K562 (cell line): Measurements from ENCODE around the gene ERC2.

Experiments
- BACH1 ChIP-seq: fragments of 200-800 bp; sonication (Bioruptor generic); IDR thresholded peaks from 2 replicates; pipeline ENCODE4 v1.6.1; 2016; ENCODE audit warnings: missing genetic modification characterization, missing compliant biosample characterization
- CBX5 ChIP-seq: IDR thresholded peaks from 2 replicates; pipeline ENCODE4 v1.6.1; 2014; ENCODE audit warnings: low read depth, borderline replicate concordance
- CREB1 ChIP-seq, 2 experiments: sonication (generic) in 1 of 2; formaldehyde crosslinking in 1 of 2; IDR thresholded peaks; 2 replicates each; pipeline versions ENCODE4 v1.6.1 to v1.8.0; 2012 to 2022; ENCODE audit warnings: inconsistent platforms in 1 of 2, mild to moderate bottlenecking in 1 of 2, missing genetic modification reagents in 1 of 2, moderate library complexity in 1 of 2
- EZH2 ChIP-seq: IDR thresholded peaks from 2 replicates; pipeline ENCODE4 v1.6.1; 2012; ENCODE audit warnings: low read depth, mild to moderate bottlenecking, inconsistent platforms, low read length, borderline replicate concordance
- NCOA1 ChIP-seq: fragments of 450-650 bp; IDR thresholded peaks from 2 replicates; pipeline ENCODE4 v1.6.1; 2016; ENCODE audit warnings: low read depth

DNA sequence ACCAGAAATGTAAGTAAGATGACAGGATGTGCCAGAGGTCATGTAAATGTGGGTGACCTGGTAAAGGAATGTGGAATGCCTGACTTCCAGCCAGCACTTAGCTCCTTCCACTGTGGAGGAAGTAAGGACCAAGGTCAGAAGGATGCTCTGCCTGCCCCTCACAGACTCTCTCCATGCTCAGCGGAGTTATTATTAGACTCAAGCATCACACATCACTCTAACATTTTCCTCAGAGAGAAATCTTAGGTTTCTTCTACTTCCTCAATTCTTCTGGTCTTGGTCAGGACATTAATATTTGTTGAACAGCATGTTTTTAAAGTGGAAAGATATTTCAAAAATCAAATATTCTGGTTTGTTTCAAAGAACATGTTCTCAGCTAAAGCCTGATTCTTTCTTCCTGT, 749.7 kb downstream of the ERC2 start:
- no peak for TF ChIP-seq CBX5
- no peak for TF ChIP-seq BACH1 (tag)
- no peak for TF ChIP-seq NCOA1
- no peak for TF ChIP-seq EZH2
- no peak for TF ChIP-seq CREB1 (IDR thresholded peaks at IDR 0.05)
- no peak for TF ChIP-seq CREB1 (CRISPR knock-in tag; IDR thresholded peaks at IDR 0.05)
